GM15510 (cell line): ENCODE results near the gene UBASH3A.

ENCODE experiments used
- POLR2A ChIP-seq: IDR thresholded peaks from 3 replicates; pipeline ENCODE4 v1.6.1; 2011; ENCODE audit warnings: borderline replicate concordance; ENCODE audit not compliant: insufficient read length; ENCODE audit errors: extremely low read depth

UBASH3A gene

GRCh38 chr21:42370894-42371654 is 32.6 kb upstream of the UBASH3A start:
- no peak for TF ChIP-seq POLR2A

DNA sequence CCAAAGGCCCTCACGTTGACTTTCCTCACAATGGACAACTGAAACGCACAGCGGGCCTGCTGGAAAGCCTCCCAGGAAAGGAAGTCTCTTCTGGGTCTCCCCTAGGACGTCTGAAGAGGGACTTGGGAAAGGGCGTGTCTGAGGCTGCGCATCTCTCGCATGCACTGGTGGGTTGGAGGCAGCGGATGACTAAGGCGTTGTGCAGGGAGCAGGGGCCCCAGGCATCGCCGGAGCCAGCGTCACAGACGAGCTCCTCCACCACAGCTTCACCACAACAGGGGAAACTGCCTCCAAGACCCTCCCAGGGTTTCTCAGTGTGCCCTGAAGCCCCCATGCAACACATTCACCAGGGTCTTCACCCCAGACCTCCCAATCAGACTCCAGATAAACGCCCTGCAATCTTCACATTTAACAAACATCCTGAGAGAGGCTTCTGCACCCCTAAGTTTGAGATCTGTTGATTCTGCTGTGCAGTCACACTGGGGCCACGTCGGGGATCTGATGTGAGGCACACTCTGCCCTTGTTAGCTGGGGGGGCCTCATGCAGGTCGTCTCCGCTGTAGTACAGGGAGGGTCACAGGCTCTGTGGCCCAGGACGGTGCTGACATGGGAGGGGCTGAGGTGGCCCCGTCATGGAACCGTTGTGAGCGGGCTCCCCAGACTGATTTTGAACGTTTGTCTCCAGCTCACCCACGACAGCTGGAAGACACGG is 30.4 kb upstream of the UBASH3A start:
- no peak for TF ChIP-seq POLR2A

DNA sequence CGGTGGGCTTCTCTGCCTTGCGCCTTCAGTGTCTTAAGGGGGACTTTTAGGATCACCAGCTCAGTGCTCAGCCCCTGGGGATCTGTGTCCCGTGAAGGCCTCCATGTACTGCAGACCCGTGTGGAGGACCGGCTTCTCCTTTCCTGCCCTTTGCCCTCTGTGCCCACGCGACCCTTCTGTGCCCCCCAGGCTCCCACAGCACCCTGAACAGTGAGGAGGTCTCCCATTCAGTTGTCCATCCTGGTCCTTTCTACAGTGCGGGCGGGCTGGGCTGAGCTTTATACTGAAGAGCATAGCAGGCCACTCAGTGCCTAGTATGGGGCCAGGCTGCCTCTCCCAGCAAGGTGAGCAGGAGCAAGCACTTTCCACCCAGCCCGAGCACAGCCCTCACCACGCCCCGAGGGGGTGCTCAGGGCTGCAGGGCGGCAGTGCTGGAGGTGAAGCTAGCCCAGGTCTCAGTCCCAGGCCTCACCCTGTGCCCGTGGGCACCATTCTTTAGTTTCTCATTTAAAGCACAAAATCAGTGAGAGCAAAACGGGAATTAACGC is 29.7 kb upstream of the UBASH3A start:
- no peak for TF ChIP-seq POLR2A

GRCh38 chr21:42374457-42374856 is 29.2 kb upstream of the UBASH3A start:
- TF ChIP-seq POLR2A, result no peak

DNA sequence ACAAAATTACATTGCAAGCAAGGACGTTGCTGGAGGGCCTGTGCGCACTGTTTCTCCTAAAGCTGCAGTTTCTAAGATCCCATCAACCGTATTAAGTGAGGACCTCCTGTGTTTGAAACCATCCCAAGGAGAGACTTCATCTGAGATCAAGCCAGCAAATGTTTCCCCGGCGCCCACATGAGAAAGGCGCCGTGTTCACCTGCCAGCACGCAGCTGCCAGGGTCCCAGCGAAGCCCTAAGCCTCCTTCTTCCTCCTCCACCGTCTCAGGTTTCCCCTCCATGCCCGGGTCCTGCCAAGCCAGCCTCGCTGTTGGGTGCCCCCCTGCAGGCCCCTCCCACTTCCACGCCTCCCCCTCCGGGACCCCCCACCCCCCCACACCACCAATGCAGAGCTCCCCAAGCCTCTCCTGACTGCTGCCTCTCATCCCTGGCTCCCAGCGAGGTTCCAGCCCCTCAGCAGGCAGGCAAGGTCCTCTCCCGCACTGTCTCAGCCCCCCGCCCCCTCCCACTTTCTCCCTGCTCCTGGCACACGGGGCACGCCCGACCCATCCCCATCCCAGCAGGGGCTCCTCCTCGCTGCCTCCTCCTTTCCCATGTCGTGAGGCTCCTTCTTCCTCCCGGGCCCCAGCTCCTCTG is 28.7 kb upstream of the UBASH3A start:
- TF ChIP-seq POLR2A, result no peak

- no peak for TF ChIP-seq POLR2A
Measured at GRCh38 chr21:42375506-42375905, 28.2 kb upstream of the UBASH3A start.

DNA sequence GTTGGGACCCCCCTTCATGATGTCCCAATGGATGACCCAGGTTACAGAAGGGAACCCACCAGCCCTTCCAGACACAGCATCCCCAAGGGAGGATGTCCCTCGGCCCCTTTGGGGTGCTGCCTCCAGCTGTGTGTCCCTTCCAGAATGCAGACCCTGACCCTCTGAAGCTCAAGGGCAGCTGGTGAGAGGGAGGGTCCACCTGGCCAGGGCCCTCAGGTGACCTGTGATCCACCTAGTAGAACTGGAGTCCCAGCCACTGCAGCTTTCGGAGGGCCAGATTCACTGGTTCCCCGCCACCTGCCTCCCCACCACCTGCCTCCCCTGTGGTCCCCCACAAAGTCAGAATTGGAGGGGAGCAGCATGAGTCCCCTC is 27.8 kb upstream of the UBASH3A start:
- TF ChIP-seq POLR2A, result no peak

GRCh38 chr21:42376338-42376982 is 27.2 kb upstream of the UBASH3A start:
- no peak for TF ChIP-seq POLR2A

- TF ChIP-seq POLR2A, result no peak
Measured at GRCh38 chr21:42377211-42377950, 26.3 kb upstream of the UBASH3A start.

- no peak for TF ChIP-seq POLR2A
Measured at GRCh38 chr21:42377951-42378340, 25.8 kb upstream of the UBASH3A start.

DNA sequence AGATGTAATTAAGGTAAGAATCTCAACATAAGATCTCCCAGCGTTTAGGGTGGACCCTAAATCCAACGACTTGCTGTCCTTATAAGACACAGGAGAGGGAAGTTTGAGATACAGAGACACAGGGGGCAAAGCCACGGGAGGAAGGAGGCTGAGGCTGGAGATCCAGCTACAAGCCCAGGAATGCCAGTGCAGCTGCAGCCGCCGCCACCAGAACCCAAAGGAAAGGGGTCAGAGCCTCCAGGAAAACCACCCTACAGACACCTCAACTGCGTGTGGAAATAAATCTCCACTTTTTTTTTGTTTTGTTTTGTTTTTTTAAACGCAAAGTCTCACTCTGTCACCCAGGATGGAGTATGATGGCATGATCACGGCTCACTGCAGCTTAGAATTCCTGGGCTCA is 25.3 kb upstream of the UBASH3A start:
- TF ChIP-seq POLR2A, result no peak

DNA sequence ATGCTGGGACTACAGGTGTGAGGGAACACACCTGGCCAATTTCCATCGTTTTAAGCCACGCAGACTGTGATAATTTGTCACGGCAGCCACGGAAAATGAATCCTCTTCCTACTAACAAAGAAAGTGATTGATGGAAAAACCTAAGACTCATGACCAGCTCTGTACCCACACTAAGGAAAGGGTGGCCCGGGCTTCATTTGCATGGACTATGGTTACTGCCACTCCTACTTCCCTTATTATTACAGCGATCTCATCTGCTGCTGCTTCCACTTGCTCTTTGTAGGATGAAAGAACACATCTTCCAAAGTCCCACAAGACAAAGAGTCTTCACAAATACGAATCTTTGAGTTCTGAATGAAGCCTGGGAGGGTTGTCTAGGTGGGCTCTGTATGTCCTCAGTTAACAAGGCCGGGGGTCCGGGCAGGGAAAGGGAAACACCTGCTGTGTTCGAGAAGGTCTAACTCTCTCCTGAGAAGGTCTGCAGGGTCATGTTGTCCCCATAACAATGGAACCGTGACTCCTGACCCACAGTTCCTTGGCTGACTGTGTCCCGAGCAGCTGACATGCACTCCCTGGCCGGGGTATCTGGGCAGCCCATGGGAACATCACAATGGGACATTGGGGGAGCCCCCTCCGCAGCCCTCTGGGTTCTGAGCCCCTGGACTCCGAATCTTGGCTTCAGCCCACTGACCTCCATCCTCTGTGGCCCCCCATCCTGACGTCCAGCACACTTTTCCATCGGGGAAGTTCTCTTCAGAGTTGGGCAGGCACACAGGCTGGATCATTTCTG is 24.1 kb upstream of the UBASH3A start:
- TF ChIP-seq POLR2A, result no peak

DNA sequence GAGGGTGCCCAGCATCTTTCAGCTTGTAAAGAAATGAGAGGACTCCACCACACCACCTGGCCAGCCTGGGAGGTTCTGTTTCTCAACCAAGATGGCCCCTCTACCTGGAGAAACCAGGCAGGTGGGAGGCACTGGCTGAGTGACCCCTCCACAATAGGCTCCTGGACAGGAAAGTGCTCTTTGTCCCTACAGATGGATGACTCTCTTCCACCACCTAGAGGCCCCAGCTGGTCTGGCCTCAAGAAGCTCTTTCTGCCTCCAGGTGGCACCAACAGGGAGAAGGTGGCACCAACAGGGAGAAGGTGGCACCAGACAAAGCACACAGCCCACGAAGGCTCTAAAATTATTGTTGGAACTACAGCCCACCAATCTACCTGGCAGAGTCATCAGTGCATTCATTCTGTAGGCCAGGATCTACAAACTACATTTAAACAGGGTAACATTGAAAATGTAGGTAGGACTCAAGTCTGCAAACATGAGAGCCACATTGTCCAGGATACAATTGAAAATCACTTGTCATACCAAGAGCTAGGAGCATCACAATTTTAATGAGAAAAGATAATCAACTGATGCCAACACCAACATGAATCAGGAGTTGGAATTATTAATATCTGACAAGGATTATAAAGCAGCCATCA is 22.2 kb upstream of the UBASH3A start:
- TF ChIP-seq POLR2A, result no peak
